Pulmonary artery endothelial cell (primary cell): ENCODE measurements around the gene PHF21B. TPM values are rescaled to one million over a fixed set of nuclear protein-coding genes. Genes with fewer than 3 reads are reported as not detected.
"Not testable (repeated sequence)": the region's sequence is repeated elsewhere in the genome, so short reads cannot be mapped to it uniquely, and the experiment has no call there.

Source experiments
- DNase-seq: peaks from one replicate; pipeline ENCODE4 v3.0.0-alpha.2; 2011; ENCODE audit warnings: low read depth, low spot score
- total RNA-seq: library from RNA; depleted of rRNA; stranded (reverse); fragments of >200 nt; gene quantifications from 2 replicates; pipeline ENCODE4 v1.2.3, GENCODE V29; 2014

PHF21B gene
- total RNA-seq, 1 donor from 2014 or later, result not detected

DNA sequence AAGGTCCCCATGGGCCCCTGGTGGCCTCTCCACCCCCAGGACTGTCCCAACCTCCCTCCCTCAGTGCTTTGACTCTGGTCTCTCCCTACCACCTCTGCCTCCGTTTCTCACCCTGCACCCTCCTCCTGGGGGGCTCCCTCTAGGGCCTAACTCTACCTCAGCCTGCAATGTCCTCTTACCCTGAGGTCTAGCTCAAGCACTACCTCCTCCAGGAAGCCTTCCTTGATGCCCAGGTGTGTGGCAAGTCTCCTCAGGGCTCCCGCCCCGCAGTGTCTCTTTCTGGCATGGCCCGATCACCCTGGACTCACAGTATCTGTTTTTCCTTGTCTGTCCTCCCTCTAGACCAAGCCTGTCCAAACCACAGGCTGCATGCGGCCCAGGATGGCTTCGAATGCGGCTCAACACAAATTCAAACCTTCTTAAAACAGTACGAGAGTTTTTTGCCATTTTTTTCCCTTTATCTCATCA is 90.8 kb downstream of the PHF21B start:
- no peak for DNase-seq

DNA sequence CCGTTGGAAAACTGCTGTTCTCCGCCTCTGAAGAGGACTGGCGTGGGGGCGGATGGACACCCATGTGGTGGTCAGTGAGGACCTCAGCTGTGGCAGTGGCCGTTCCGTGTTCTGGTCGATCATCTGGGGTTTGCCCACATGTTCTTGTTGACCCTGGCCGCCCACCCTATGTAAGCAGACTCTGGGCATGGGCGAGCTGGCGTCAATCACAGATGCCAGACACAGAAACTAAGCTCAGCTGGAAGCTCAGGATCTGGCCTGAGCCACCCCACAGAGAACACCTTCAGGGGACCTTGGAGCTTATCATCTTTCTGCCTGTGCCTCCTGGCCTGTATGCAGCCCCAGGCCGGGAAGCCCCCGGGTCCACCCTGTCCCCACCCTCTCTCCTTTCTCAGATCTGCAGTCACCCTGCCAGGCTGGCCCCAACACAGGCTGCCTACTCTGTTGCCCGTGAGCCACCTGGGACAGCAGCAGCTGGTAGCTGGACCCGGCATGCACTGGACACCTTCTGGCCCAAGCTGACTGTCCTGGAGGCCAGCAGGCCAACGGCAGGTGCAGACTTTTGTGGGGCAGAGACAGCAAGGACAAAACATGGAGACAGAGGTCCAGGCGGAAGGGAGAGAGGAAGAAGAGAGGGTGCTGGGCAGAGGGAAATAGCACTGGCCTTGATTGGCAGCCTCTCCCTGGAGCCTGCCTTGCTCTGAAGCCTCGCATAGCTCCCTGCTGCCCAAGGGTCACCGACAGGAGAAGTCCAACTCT is 91.5 kb downstream of the PHF21B start:
- DNase-seq, result no peak

DNA sequence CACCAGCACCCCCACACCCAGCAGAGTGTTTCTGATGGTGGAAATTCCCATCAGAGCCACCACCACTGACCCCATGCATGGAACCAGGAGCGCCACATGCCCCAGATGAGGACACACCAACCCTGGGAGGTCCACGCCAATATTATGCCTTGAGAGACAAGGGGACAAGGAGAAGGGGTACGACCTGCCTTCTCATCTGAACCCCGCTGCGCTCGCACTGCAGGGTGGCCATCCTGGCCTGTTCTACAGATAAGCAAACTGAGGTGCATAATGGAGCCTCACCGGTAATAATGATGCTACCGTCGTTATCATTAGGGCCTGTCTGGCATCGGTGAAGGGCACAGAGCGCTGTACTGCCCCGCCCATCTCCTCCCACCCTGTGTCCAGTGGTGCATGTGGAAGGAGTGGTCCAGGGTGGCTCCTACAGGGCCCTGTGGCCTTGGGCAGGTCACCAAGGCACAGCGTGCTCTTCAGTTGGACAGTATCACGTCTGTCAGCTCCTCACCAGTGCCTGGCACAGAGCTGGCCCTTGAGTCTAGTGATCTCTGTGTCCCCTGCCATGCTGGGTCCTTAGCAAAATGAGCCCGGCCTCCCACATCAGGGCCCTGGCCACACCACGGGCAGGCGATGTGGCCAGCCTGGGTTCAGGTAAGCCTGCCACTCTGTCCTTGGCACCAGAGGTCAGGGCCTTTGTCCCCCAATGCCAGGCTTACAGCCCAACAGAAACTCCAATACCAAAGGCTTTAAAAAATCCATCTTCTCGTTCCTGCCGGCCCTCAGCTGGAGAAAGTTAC is 92.2 kb downstream of the PHF21B start:
- DNase-seq, result no peak

DNA sequence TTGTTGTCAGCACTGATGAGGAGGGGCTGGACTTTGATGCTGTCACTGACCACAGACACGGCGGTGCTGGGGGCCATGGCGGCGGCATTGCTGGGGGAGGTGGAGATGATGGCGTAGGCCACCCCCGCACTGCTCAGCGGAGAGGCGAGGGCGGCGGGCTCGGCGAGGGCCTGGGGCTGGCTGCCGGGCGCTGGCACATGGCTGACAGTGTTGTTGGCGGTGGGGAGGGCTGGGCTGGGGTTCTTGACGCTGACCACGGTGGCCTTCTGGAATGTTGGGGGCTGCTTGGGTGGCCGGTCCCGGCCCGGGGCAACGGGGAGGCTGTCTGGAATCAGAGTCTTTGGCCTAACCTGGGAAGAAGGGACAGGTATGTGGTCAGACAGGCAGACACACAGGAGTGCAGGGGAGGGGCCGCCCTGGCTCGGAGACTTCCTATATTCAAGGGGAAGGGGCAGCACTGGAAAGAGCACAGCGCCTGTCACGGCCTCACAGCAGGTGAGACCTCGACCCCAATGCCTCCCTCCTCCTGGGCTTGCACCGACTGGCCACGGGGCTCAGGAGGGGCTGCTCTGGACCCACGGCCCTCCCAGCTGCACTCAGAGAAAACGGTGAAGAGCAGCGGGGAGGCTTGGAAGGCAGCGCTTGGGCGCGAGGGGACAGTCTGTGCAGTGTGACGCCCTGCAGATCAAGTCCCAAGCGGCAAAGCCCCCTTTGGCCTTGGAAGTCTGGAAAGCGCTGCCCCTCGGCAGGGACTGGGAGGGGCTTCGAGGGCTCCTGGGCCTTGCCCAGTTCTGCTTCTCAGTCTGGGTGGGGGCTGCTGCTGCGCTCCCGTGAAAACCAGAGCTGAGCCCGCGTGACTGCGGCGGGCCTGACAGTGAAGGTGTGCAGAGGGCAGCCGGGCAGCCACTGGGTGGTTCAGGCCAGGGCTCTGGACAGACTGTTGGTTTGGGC is 93.2 kb downstream of the PHF21B start:
- no peak for DNase-seq

DNA sequence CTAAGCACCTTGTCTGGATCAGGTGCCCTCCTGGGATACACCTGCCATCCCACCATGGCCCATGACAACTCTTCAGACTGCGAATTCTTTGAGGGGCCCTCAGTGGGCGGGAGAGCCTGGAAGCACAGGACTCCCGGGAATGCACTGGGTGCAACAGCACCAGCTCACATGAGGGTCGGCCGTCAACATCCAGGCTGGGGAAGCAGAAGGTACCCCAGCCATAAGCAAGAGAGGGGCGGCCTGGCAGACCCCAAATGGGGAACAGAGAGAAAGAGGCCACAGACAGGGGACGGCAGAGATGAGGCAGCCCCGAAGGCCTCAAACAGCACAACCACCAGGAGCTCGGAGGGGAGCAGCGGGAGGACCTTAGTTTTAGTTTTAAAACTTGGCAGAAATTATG is 94.4 kb downstream of the PHF21B start:
- DNase-seq, result no peak

DNA sequence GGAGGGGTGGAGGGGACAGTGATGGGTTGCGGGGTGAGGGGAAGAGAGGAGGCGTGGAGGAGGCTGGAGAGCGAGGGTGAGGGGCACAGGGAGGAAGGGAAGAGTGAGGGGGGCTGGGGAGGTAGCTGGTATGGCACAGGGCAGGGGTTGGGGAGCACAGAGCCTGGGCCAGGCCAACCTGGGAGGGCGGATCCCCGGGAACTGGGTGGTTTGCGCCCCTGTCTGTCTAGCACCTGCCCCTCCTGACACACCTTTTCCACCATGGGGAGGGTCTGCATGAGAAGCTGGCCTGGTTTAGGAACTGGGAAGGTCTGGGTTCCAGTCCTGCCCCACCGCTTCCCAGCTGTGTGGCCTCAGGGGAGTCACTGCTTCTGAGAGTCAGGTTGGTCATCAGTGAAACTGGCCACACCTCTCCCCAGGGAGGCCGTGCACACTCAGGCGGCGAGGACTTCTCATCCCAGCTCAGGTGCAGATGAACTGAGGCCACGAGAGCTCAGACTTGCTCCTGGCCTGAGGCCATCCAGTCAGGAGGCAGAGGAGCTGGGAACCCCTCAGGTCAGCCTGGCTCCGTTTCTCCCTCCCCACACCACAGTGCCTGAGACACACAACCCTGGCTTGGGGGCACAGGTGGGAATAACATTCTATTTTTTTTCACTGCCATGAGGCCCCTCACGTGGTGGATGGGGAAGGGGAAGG is 95.6 kb downstream of the PHF21B start:
- no peak for DNase-seq

DNA sequence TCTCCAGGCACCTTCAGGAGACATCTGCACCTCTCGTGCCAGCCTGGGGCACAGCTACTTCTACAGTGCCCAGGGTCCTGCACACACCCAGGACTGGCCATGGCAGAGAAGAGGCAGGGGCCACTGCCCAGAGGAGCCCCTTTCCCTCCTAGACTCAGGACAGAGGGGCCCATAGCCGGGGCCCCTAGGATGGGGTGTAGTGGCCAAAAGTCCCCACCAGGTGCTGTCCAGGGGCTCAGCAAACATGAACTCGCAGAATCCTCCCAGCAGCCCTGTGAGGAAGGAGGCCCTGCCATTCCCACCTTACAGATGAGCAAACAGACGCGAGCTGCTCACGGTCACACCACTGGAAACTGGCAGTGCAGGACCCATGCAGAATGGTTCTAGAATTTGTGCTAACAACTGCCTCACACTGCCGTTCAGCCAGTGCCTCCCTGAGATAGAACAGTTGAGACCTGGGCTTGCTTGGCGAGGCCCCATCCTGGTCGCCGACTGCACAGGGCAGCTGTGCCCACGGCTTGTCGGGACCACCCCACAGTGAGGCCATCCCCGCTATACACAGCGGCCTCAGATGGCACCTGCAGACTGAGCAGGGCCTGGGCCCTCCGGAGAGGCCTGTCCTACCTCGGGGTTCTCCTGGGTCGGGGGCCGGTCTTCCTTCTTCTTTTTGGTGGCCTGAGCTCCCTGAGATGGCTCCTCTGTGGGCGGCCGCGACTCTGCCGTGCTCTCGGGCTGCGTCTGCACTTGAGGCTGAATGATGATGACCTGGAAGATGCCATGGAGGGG is 96.4 kb downstream of the PHF21B start:
- DNase-seq, result no peak

DNA sequence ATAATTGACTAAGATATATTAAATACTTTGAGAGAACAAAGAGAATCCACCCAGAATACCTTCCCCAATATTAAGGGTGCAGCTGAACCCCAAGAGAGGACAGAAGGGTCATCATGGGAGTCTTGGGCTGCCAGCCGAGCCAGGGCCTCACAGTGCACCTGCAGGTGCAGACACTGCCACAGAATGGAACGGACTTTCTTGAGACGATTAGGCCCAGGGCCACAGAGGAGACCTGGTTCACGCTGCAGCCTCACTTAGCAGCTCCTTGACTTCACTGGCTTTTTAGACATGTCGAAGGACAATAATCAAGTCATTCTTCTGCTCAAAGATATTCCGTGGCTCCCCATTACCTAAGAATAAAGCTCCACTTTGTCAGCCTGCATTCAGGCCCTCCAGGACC is 100.6 kb downstream of the PHF21B start:
- no peak for DNase-seq

DNA sequence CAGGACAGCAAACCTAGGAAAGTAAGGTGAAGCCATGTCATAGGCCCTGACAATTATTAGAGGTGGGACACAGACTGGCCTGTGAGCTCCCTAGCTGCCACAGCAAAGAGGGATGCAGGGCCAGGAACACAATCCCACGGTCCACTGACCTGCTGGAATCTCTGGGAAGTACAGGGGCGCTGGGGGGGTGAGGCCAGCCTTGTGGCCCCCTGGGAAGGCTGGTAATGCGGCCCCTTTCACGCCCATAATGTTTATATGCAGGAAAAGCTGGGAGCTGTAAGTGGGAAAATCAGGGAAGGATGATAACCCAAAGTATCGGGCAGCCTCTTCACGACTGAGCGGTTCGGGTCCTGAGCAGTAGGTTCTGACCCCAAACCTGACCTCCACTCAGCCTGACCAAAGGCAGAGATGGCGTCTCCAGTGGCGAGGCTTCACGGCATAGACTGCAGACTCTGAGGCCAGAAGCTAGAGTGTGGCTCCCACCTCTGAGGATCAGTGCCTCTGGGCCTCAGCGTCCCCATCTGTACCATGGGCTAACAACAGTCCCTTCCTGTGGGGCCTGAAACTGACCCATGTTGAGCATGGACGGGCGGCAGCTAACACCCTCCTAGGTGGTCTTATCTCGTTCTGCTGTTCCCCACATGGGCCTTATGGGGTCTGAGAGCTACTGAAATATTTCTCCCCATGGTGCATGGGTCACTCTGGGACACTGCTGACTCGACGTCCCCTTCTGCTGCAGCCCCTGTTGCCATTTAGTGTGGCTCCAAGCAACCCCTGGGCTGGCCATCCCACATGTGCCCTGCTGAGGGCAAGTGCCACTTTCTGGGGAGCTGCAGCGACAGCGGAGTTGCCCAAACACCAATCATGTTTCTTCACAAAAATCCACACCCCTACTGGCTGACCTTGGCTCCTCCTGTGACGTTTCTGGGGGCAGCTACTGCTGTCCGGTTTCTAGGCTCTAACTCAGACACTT is 101.8 kb downstream of the PHF21B start:
- no peak for DNase-seq

DNA sequence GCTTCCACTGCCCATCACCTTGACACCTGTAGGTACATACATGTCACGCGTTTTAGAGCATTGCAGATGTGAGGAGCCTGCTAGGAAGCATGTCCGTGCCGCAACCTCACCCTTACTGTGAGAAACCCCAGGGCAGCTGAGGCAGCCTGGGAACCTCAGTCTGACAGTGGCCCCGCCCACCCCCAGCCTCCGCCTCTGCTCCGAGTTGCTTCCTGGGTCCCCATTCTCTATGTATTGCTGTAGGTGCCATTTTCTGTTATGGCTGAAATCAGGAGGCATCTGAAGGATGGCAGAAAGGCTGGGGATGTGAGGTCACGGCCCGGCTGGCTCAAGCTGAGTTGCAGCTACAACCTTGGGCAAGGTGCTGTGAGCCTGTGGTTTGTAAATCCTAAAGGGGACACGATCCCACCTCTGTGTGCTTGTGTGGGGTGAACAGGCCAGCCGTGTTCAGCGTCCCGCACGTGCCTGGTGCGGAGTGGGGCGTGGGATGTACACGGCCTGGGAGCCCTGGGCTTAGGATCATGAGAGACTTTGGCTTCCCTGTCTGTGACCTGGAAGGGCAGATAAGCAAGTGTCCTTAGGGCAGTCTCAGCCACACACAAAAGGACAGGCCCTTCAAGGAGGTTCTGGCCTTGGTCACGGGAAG is 102.7 kb downstream of the PHF21B start:
- DNase-seq, result no peak

DNA sequence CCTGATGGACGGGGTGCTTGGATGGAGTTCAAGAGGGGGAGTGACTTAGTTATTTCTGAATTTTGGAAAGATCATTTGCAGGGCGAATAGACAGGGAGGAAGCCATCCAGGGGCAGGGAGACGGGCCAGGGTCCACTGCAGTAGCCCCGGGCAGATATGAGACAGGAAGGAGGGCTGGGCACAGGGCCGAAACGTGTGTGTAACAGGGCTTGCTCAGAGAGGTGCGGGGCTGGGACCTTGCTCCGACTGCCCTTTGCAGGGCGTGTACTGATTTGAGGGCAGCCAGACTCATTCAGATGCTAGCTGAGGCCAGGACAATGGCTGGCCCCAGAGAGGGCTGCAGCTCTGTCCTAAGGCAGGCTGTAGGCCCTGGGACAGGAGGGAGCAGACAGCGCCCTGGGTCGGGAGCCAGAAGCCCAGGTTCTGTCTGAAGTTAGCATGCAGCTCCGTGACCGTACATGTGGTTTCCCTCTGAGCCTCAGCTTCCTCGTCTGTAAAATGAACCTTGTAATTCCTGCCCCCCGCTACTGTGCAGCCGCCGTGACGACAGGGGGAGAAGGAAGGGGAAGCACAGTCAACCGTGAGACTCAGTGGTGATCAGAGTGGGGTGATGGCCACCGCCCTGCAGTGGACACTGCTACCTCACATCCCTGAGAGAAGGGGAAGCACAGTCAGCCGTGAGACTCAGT is 103.4 kb downstream of the PHF21B start:
- no peak for DNase-seq

DNA sequence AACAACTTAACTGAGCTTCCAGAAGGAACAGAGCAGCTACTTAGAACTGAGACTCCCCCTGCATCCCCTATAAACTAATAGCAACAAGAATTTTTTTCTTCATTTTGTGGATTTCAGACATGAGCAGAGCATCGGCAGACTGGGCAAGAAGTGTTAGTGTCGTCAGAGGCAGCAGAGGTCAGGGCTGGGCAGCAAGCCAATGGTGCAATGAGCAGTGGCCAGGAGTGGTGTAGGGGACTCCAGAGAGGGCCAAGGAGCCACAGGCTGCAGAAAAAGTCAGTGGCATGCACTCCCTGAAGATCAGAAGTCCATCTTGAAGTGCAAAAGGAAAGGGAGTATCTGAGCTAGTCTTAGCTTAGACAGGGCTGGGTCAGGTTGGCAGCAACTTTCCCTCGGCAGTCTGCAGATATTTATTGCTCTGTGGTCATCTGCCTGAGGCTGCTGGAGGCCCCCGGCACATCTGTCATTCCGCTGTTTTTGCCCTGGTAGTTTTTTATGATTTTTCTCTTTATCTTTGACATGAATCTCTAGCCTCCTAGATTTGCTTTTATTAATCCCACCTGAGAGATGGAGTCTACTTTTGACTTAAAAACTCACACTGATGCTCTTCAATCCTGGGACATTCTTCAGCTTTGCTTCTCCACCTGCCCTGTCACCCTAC is 105.2 kb downstream of the PHF21B start:
- DNase-seq, result not testable (repeated sequence)

DNA sequence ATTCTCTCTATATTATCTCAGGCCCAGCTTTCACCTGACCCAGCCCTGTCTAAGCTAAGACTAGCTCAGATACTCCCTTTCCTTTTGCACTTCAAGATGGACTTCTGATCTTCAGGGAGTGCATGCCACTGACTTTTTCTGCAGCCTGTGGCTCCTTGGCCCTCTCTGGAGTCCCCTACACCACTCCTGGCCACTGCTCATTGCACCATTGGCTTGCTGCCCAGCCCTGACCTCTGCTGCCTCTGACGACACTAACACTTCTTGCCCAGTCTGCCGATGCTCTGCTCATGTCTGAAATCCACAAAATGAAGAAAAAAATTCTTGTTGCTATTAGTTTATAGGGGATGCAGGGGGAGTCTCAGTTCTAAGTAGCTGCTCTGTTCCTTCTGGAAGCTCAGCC is 106.6 kb downstream of the PHF21B start:
- not testable (repeated sequence) for DNase-seq

DNA sequence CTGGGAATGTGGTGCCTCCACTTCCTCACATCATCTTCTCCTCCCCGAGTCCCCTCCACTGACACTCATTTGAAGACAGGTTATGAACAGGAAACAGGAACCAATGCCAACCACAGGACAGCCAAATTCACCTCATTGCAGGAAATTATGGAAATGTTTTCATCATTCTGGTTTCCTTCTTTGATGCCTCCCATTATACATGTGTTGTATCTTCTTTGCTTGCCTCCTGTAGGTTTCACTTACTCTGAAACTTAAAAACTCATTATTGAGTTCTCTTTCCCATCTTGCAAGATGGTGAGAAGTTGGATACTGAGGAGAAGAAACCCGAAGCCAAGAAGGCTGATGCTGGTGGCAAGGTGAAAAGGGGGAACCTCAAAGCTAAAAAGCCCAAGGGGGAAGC is 108.5 kb downstream of the PHF21B start:
- DNase-seq, result no peak

DNA sequence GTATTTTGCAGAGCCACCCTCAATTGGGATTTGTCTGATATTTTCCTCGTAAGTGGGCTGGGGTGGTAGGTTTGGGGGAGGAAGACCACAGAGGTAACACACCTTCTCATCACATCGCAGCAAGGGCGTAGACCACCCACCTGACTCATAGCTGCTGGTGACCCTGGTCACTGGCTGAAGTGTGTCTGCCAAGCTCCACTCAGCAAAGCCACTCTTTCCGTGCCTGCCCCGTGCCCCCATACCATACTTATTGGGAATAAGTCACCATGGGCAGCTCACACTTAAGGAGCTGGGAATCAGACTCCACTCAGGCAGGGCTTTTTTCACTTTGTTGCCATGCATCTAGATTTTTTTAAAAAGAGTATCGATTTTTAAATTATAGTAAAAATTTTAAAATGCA is 111.6 kb downstream of the PHF21B start:
- no peak for DNase-seq

DNA sequence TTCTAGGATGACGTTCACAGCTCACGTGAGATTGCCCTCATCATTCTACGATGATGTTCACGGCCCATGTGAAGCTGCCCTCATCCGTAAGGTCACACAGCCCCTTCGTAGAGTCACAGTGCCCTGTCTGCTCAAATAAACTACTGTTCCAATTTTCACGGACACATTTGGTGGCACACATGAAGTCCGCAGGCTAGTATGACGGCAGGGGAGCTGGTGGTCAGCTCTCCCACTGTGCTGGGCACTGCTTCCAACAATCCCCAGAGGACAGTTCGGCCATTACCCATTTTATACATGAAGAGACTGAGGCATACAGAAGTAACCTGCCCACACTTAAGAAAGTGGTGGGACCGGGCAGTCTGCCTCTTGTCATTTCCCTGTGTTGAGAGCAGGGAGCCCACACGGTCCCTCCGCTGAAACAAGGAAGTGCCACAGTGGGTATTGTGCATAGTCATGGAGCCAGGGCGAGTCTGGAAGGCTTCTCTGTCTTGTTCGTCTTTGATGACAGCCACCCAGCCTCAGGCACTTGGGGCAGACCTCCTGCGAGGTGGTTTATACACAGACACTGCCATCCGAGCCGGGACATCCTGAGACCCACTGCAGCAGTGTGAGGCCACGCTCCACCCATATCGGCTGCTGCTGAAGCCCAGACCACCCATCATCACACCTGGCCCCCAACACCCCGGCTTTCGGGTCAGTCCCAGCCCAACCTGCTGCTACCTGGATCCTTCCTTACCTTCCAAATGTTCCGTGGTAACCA is 114.3 kb downstream of the PHF21B start:
- no peak for DNase-seq

DNA sequence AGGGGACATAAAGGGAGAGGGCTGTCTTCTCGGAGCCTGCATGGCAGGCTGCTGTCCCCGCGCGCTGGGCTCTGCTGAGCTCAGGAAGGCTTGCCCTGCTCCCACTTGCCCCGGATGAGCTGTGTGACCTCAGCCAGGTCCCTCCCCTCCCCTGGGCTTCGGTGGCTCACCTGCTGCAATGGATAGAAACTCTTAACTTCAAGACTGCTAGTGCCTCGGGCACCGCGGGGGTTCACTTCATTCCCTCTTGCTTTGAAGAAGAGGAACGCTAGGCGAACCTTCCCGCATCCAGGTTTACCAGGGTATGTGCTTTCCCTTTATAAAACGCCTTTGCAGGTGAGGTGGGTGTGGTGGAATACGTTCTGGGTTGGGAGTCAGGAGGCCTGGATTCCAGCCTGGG is 115.0 kb downstream of the PHF21B start:
- no peak for DNase-seq
